Endodermal cell (in vitro differentiated cells): ENCODE measurements around the gene ULBP1. TPM values are rescaled to one million over a fixed set of nuclear protein-coding genes. Genes with fewer than 3 reads are reported as not detected.
A peak's percentile ranks its signal among the peaks of the same experiment; 100 is the strongest.
"Not testable (repeated sequence)": the region's sequence is repeated elsewhere in the genome, so short reads cannot be mapped to it uniquely, and the experiment has no call there.

Experiments used
- DNase-seq: peaks from one replicate; pipeline ENCODE4 v3.0.0-alpha.2; 2017
- H3K27ac ChIP-seq: 2 replicates; pipeline ENCODE4 v1.5.1; 2013; ENCODE audit warnings: mild to moderate bottlenecking, low read depth, low read length, moderate library complexity
- H3K27me3 ChIP-seq: 2 replicates; pipeline ENCODE4 v1.6.1; 2013; ENCODE audit warnings: mild to moderate bottlenecking, low read length, moderate library complexity; ENCODE audit not compliant: insufficient read depth, control insufficient read depth, poor library complexity, severe bottlenecking
- H3K36me3 ChIP-seq: 2 replicates; pipeline ENCODE4 v1.7.0; 2013; ENCODE audit warnings: mild to moderate bottlenecking, low read length, moderate library complexity; ENCODE audit not compliant: control insufficient read depth, insufficient read depth
- H3K4me1 ChIP-seq: one replicate; pipeline ENCODE4 v1.7.0; 2013; ENCODE audit warnings: low read length; ENCODE audit not compliant: control insufficient read depth, insufficient read depth
- H3K4me3 ChIP-seq: 2 replicates; pipeline ENCODE4 v1.5.1; 2013; ENCODE audit warnings: mild to moderate bottlenecking, low read length, moderate library complexity
- H3K9ac ChIP-seq: 2 replicates; pipeline ENCODE4 v1.6.1; 2013; ENCODE audit warnings: mild to moderate bottlenecking, low read length, moderate library complexity; ENCODE audit not compliant: poor library complexity, severe bottlenecking; ENCODE audit errors: extremely low read depth
- H3K9me3 ChIP-seq: 2 replicates; pipeline ENCODE4 v1.6.1; 2013; ENCODE audit warnings: mild to moderate bottlenecking, low read length, moderate library complexity; ENCODE audit not compliant: control insufficient read depth
- H3K27ac Mint-ChIP-seq: 2 replicates; pipeline ENCODE4 v1.8.0; 2020; ENCODE audit warnings: mixed read lengths
- H3K27me3 Mint-ChIP-seq: 2 replicates; pipeline ENCODE4 v1.8.0; 2021; ENCODE audit warnings: mild to moderate bottlenecking, mixed read lengths; ENCODE audit not compliant: insufficient read depth
- H3K36me3 Mint-ChIP-seq: 2 replicates; pipeline ENCODE4 v1.8.0; 2020; ENCODE audit warnings: low read depth, mixed read lengths
- H3K4me1 Mint-ChIP-seq: 2 replicates; pipeline ENCODE4 v1.8.0; 2020; ENCODE audit warnings: mixed read lengths
- H3K4me3 Mint-ChIP-seq: 2 replicates; pipeline ENCODE4 v1.8.0; 2020; ENCODE audit warnings: mild to moderate bottlenecking, moderate library complexity, mixed read lengths
- H3K9me3 Mint-ChIP-seq: 2 replicates; pipeline ENCODE4 v1.8.0; 2020; ENCODE audit warnings: mild to moderate bottlenecking, mixed read lengths
- WGBS, 2 experiments: methylation state at CpG; one replicate each; pipeline versions ENCODE4 v1.1.5 to v1.1.7; 2013; ENCODE audit warnings: missing lambda C conversion rate in 2 of 2, mixed read lengths in 1 of 2; ENCODE audit not compliant: insufficient coverage in 1 of 2, insufficient read length in 1 of 2; 5-methylcytosine and 5-hydroxymethylcytosine counted together
- total RNA-seq, 2 donors: library from RNA; stranded (reverse); fragmentation: NEBNext Ultra II Directional in 1 of 2; extraction: Animal tissue kit (Norgen Biotek cat#: 25700) in 1 of 2; gene quantifications; 2 replicates in 1 of 2; 3 replicates in 1 of 2; pipeline ENCODE4 v1.2.1, GENCODE V29; 2021
- TF ChIP-seq, protein P1 (sequence below): fragments of 200-600 bp; sonication (generic); conservative IDR thresholded peaks from 2 replicates; pipeline ENCODE4 v1.5.0; 2021; ENCODE audit warnings: antibody characterized with exemption, mild to moderate bottlenecking

ULBP1 gene
- total RNA-seq, 2 donors from 2014 or later, result 0.31 to 0.55 TPM

DNA sequence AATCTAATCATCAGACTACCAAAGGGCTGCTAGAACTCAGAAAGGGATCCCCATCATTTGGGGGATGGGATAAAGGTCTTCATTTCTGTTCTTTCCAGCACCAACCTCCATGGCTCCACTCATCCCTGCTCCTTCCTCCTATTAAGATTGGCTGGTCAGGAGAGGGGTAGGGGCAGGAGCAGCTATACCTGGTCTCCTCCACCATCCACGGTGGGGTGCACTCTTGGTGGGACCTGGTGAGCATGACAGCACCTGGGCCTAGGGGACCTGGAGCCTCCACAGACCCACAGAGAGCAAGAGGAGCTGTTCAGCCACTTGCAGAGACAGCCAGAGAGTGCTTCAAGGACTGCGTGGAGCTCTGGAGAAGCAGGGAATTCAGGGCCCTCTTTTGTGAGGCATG lies 28.1 kb upstream of the ULBP1 start:
- DNase-seq, result peak; percentile 33
- no peaks in the 10 kb centered on the region for H3K9me3 ChIP-seq
- H3K4me3 Mint-ChIP-seq, result no peak overlapping the region
- TF ChIP-seq, protein P1, sequence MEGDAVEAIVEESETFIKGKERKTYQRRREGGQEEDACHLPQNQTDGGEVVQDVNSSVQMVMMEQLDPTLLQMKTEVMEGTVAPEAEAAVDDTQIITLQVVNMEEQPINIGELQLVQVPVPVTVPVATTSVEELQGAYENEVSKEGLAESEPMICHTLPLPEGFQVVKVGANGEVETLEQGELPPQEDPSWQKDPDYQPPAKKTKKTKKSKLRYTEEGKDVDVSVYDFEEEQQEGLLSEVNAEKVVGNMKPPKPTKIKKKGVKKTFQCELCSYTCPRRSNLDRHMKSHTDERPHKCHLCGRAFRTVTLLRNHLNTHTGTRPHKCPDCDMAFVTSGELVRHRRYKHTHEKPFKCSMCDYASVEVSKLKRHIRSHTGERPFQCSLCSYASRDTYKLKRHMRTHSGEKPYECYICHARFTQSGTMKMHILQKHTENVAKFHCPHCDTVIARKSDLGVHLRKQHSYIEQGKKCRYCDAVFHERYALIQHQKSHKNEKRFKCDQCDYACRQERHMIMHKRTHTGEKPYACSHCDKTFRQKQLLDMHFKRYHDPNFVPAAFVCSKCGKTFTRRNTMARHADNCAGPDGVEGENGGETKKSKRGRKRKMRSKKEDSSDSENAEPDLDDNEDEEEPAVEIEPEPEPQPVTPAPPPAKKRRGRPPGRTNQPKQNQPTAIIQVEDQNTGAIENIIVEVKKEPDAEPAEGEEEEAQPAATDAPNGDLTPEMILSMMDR, result no peak
- H3K4me3 ChIP-seq, result no peak overlapping the region
- H3K27me3 Mint-ChIP-seq, result peaks cover 94% of the 10 kb centered on the region
- H3K4me1 Mint-ChIP-seq, result peaks cover 3% of the 10 kb centered on the region
- no peaks in the 10 kb centered on the region for H3K36me3 Mint-ChIP-seq
- peaks cover 100% of the 10 kb centered on the region for H3K27me3 ChIP-seq
- no peaks in the 10 kb centered on the region for H3K36me3 ChIP-seq
- H3K27ac ChIP-seq, result no peak overlapping the region
- no peak overlapping the region for H3K9ac ChIP-seq
- 45 to 50% methylated on average over 2 of the region's 2 CpGs for WGBS, 2 experiments
- no peak overlapping the region for H3K27ac Mint-ChIP-seq
- no peaks in the 10 kb centered on the region for H3K4me1 ChIP-seq
- no peaks in the 10 kb centered on the region for H3K9me3 Mint-ChIP-seq

DNA sequence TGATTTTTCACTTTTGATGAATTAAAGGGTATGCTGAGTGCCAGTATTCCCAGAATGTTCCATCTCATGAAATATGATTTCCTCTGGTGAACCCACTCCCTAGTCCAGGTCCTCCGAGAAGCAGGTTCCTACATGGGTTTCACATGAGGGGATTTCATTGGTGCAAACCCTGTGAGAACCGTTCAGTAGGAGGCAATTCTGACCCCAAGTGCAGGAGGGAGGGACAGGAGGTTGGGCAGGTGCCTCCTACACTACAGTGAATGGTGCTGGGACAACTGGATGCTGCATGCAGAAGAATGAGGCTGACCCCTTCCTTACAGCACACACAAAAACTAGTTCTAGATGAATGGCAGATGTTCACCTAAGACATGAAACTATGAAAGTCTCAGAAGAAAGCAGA lies 27.0 kb upstream of the ULBP1 start:
- Mint-ChIP-seq H3K9me3 (no peaks in the 10 kb centered on the region), H3K36me3 (no peaks in the 10 kb centered on the region), H3K4me1 (peaks cover 3% of the 10 kb centered on the region), H3K27ac (no peak overlapping the region), H3K27me3 (peaks cover 94% of the 10 kb centered on the region), H3K4me3 (no peak overlapping the region)
- 35 to 100% methylated on average over 1 to 2 of the region's 2 CpGs for WGBS, 2 experiments
- H3K9me3 ChIP-seq, result no peaks in the 10 kb centered on the region
- no peaks in the 10 kb centered on the region for H3K4me1 ChIP-seq
- no peaks in the 10 kb centered on the region for H3K36me3 ChIP-seq
- TF ChIP-seq, protein P1, result no peak
- peaks cover 100% of the 10 kb centered on the region for H3K27me3 ChIP-seq
- peak; percentile 17 for DNase-seq
- H3K9ac ChIP-seq, result no peak overlapping the region
- no peak overlapping the region for H3K27ac ChIP-seq
- H3K4me3 ChIP-seq, result no peak overlapping the region

DNA sequence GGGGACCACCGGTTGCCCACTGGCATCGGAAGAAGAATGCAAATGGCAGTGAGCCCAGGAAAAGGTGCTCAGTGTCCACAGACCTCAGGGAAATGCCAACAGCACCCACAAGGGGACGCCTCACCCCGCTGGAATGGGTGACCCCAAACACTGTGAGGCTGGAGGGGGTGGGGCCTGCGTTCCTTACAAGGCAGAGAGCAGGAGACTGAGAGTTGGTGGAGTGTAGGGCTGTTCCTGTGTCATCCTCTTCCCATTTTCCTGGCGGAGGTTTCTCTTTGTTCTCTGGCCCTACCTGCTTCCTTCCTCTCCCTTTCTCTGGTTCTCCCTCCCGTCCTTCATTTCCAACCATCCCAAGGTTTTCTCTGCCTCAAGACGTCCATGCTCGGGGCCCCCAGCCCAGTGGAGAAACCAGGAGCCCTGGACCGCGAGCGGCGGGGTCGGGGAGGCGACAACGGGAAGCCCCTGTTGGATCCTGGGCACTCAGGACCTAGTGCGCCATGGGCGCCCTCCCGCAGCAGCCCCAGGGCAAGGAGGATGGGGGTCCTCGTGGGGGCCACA lies 25.7 kb upstream of the ULBP1 start:
- H3K4me1 ChIP-seq, H3K9me3 Mint-ChIP-seq, H3K36me3 Mint-ChIP-seq, DNase-seq, H3K9me3 ChIP-seq, H3K27ac Mint-ChIP-seq, H3K4me3 ChIP-seq, H3K9ac ChIP-seq, H3K36me3 ChIP-seq, H3K4me1 Mint-ChIP-seq, H3K27ac ChIP-seq: not testable (repeated sequence)
- H3K27me3 Mint-ChIP-seq, result peaks cover 97% of the 10 kb centered on the region
- H3K4me3 Mint-ChIP-seq, result peak overlapping the region; percentile 42
- H3K27me3 ChIP-seq, result peaks cover 100% of the 10 kb centered on the region
- WGBS, 2 experiments, result 0 to 4% methylated on average over 8 to 15 of the region's 20 CpGs
